22Rv1 (cell line): ENCODE data around the gene SOD1.

ENCODE experiments used
- CTCF ChIP-seq: fragments of 450-650 bp; IDR thresholded peaks from 2 replicates; pipeline ENCODE4 v1.5.1; 2017; ENCODE audit warnings: mild to moderate bottlenecking
- ZFX ChIP-seq: fragments of 450-650 bp; IDR thresholded peaks from 2 replicates; pipeline ENCODE4 v1.6.1; 2017; ENCODE audit warnings: antibody characterized with exemption, borderline replicate concordance

- TF ChIP-seq CTCF (no peak), ZFX (no peak)
Observed at GRCh38 chr21:31629972-31630711, 29.4 kb upstream of the SOD1 start.
